ENCODE data around the gene NEDD4L. TPM values are rescaled to one million over a fixed set of nuclear protein-coding genes. Genes with fewer than 3 reads are reported as not detected.

Gene NEDD4L
- total RNA-seq, 4 donors from 2014 or later: 32.5 to 65.6 (median 43.4) TPM

DNA sequence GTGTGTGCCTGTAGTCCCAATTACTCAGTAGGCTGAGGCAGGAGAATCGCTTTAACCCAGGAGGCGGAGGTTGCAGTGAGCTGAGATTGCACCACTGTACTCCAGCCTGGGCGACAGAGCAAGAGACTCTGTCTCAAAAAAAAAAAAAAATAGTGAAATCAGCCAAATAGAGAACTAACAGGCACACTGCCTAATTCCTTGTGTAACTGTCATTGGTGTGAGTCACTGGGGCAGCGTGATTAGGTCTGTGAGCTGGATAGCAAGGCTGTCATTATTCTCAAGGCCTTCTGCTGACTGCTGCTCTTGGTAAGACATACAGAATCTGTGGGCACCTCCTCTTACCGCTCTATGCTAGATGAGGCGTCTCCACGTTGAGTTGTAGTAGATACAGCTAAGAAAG lies 270.3 kb downstream of the NEDD4L start:
- TF ChIP-seq, protein P1, sequence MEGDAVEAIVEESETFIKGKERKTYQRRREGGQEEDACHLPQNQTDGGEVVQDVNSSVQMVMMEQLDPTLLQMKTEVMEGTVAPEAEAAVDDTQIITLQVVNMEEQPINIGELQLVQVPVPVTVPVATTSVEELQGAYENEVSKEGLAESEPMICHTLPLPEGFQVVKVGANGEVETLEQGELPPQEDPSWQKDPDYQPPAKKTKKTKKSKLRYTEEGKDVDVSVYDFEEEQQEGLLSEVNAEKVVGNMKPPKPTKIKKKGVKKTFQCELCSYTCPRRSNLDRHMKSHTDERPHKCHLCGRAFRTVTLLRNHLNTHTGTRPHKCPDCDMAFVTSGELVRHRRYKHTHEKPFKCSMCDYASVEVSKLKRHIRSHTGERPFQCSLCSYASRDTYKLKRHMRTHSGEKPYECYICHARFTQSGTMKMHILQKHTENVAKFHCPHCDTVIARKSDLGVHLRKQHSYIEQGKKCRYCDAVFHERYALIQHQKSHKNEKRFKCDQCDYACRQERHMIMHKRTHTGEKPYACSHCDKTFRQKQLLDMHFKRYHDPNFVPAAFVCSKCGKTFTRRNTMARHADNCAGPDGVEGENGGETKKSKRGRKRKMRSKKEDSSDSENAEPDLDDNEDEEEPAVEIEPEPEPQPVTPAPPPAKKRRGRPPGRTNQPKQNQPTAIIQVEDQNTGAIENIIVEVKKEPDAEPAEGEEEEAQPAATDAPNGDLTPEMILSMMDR (IDR thresholded peaks at IDR 0.05; ENCODE audit: low read depth): no peak

GRCh38 chr18:58315041-58315440 lies 271.0 kb downstream of the NEDD4L start:
- TF ChIP-seq, protein P1 (IDR thresholded peaks at IDR 0.05; ENCODE audit: low read depth): no peak

GRCh38 chr18:58315739-58316215 lies 271.8 kb downstream of the NEDD4L start:
- TF ChIP-seq, protein P1 (IDR thresholded peaks at IDR 0.05; ENCODE audit: low read depth): no peak

DNA sequence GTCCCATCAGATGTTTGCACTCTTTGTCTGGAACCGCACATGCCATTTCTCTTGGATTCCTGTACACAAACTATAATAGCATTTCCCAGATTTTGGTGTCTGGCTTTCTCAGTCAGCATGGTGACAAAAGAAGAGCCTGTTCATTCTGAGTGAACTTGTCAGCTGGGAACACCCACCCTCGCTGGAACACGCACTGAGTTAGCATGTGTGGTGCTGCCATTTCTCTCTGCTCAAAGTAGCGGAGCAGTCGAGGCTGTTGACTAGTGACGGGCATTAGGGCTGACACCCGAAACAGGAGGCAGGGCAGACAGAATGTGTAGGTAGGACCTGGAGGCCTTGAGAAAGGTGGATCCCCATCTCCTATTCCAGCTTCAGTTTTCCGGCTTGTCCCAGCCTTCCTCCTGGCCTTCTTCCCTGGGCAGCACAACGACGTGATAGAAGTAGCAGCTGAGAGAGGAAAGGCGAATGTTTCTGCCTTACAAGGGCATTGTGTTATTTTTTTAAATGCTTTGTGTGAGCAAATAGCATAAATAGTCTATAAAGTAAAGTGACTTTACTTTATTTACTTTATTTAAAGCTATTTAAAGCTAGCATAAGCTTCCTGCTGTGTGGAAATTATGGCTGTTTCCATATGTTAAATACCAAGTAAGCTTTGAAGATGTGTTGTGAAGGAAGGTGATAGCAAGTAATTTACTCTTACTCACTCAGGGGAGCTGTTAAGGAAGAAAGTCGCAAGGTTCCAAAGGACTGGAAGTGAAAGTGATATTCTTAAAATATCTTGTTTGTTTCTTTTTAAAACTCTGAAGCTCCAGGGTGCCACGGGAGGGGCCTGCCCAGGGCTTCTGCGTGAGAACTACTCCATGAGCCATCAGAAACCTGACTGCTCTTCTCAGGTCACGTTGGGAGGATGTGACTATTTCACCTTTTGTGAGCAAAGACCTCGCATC lies 272.6 kb downstream of the NEDD4L start:
- TF ChIP-seq, protein P1 (IDR thresholded peaks at IDR 0.05; ENCODE audit: low read depth): no peak

DNA sequence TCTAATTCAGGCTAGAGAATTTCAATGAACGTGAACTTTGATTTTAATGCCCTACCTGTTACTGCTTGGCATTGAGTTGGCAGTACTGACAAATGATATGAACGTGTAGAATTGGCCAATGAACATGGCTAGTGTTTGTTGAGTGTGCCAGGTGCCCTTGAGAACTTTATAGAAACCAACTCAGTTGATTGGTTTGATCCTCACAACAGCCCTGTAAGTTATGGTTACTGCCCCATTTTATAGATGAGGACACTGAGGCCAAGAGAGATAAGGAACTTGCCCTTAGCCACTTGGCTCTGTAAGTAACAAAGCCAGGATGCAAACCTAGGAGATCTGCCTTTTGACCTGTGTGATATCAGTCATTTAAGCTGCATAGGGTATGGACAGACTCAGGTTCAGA lies 275.7 kb downstream of the NEDD4L start:
- TF ChIP-seq, protein P1 (IDR thresholded peaks at IDR 0.05; ENCODE audit: low read depth): no peak

DNA sequence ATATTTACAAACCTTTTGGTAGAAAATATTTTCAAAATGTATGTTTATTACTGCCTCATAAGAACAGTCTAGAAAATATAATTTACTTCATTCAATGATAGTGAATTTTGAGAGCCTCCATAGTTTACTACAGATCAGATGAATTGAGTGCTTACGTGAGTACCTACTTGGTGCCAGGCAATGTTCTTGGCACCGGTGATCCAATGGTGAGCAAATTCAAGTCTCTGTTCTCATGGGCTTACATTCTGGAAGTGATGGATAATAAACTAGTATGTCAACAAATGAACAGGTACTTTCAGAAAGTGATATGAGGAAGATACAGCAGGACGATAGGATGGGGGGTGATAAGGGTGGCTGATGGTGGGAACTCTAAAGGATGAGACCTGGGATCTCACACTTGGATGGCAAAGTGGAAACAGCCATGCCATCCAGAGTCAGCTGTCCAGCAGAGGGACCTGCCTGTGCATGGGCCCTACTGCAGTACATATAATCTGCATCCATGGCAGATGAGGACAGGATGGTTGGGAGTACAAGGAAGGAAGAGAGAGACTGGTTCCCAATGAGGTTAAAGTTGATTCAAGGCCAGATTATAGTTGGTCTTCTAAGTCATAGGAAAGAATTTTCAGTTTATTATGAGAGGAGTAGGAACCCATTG lies 277.0 kb downstream of the NEDD4L start:
- TF ChIP-seq, protein P1 (IDR thresholded peaks at IDR 0.05; ENCODE audit: low read depth): no peak

- TF ChIP-seq, protein P1 (IDR thresholded peaks at IDR 0.05; ENCODE audit: low read depth): no peak
Measured at GRCh38 chr18:58321986-58322385, 278.0 kb downstream of the NEDD4L start.
